PC-9 (cell line): ENCODE results near the gene NYNRIN. TPM values are rescaled to one million over a fixed set of nuclear protein-coding genes. Genes with fewer than 3 reads are reported as not detected.

Experiments
- BruUV-seq: library from RNA; stranded (reverse); fragments of 400-500 nt; replicated peaks from 2 replicates; lab custom pipeline; 2021; lab: Mats Ljungman, UMichigan
- CTCF ChIA-PET: fragments of 300-600 bp; sonication (Branson Sonifier 250); formaldehyde crosslinking; loops from one replicate; lab custom pipeline; 2022; ENCODE audit warnings: antibody characterized with exemption; lab: Charles Lee
- POLR2A ChIA-PET: fragments of 300-600 bp; sonication (Branson Sonifier 250); formaldehyde crosslinking; loops from one replicate; lab custom pipeline; 2022; ENCODE audit warnings: antibody characterized with exemption; ENCODE audit not compliant: unreplicated experiment; lab: Charles Lee
- DNase-seq, 2 experiments: peaks; one replicate each; pipeline versions ENCODE4 v3.0.0 to v3.0.0-alpha.2; 2015 to 2022; ENCODE audit warnings: mixed read lengths in 1 of 2
- H2AFZ ChIP-seq: fragments of 200-600 bp; sonication (generic); 2 replicates; pipeline ENCODE4 v1.8.1; 2017; ENCODE audit warnings: antibody characterized with exemption
- H3F3A ChIP-seq: fragments of 200-600 bp; sonication (generic); 2 replicates; pipeline ENCODE4 v1.8.1; 2017; ENCODE audit warnings: antibody characterized with exemption, mild to moderate bottlenecking, low read depth; ENCODE audit not compliant: insufficient read depth
- H3K27ac ChIP-seq: fragments of 200-600 bp; sonication (generic); 2 replicates; pipeline ENCODE4 v1.6.1; 2016; ENCODE audit warnings: mixed run types
- H3K27me3 ChIP-seq: fragments of 200-600 bp; sonication (generic); 2 replicates; pipeline ENCODE4 v1.6.1; 2016; ENCODE audit warnings: low read depth, mixed run types; ENCODE audit not compliant: insufficient read depth
- H3K36me3 ChIP-seq: fragments of 200-600 bp; sonication (generic); 2 replicates; pipeline ENCODE4 v1.6.1; 2016; ENCODE audit warnings: low read depth, mixed run types
- H3K4me1 ChIP-seq: fragments of 200-600 bp; sonication (generic); replicated peaks from 2 replicates; pipeline ENCODE4 v1.6.1; 2016; ENCODE audit warnings: mixed run types; ENCODE audit not compliant: insufficient read depth
- H3K4me2 ChIP-seq: fragments of 200-600 bp; sonication (generic); 2 replicates; pipeline ENCODE4 v1.6.1; 2017; ENCODE audit warnings: mixed run types
- H3K4me3 ChIP-seq: fragments of 200-600 bp; sonication (generic); 2 replicates; pipeline ENCODE4 v1.6.1; 2016; ENCODE audit warnings: mixed run types
- H3K79me2 ChIP-seq: fragments of 200-600 bp; sonication (generic); 2 replicates; pipeline ENCODE4 v1.6.1; 2017; ENCODE audit warnings: low read depth, mixed run types
- H3K9me2 ChIP-seq: fragments of 200-600 bp; sonication (generic); 2 replicates; pipeline ENCODE4 v1.8.1; 2017; ENCODE audit warnings: mild to moderate bottlenecking; ENCODE audit not compliant: insufficient read depth
- H3K9me3 ChIP-seq: fragments of 200-600 bp; sonication (generic); 2 replicates; pipeline ENCODE4 v1.8.1; 2016; ENCODE audit warnings: low read depth; ENCODE audit not compliant: insufficient read depth
- H4K20me1 ChIP-seq: fragments of 200-600 bp; sonication (generic); 2 replicates; pipeline ENCODE4 v1.8.1; 2017; ENCODE audit not compliant: insufficient read depth
- EZH2 ChIP-seq: fragments of 200-600 bp; sonication (generic); IDR thresholded peaks from 2 replicates; pipeline ENCODE4 v1.8.0; 2017; ENCODE audit warnings: antibody characterized with exemption, low read depth
- intact Hi-C: fragments of 100-400 bp; cut with micrococcal nuclease; formaldehyde crosslinking; loops from one replicate; pipeline ENCODE4 v1.10.0; 2022; ENCODE audit not compliant: unreplicated experiment
- total RNA-seq: library from RNA; stranded (reverse); gene quantifications from 2 replicates; pipeline ENCODE4 v1.2.3, GENCODE V29; 2021
- TF ChIP-seq, protein P1 (sequence below): fragments of 200-600 bp; sonication (generic); conservative IDR thresholded peaks from 2 replicates; pipeline ENCODE4 v1.6.1; 2017; ENCODE audit warnings: mixed run types, antibody characterized with exemption, mild to moderate bottlenecking, moderate library complexity

Gene NYNRIN
- total RNA-seq, 1 experiment from 2014 or later, result 17.7 TPM

DNA sequence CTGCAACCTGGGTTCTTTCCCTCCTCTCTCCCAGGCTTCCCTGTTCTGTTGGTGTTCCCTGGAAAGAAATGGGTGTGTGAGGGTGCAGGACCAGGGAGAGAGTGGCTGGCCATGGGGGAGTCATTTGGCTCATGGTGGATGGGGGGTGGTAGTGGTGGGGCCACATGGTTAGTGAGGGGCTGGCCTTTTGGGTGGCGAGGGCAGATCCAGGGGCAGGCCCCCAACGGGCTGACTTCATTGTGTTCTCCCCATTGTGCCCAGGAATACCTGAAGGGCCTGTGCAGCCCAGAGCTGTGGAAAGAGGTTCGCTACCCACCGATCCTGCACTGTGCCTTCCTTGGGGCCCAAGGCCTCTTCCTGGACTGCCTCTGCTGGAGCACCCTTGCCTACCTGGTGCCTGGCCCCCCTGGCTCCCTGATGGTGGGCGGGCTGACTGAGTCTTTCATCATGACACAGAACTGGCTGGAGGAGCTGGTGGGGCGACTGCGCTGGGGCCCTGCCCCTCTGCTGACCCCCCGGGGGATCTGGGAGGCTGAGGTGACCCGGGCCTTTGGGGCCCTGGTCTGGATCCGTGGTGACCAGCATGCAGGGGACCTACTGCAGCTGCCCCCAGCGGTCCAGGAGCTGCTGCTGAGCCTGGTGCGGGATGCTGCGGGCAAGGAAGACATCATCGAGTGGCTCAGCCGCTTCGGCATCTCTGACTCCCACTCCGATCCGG is 9.0 kb downstream of the NYNRIN start:
- Histone ChIP-seq H3K4me2 (no peak overlapping the region), H2AFZ (no peak overlapping the region), H3K4me1 (no peaks in the 10 kb centered on the region), H3K36me3 (no peaks in the 10 kb centered on the region), H3F3A (no peaks in the 10 kb centered on the region), H3K4me3 (no peak overlapping the region), H3K79me2 (no peaks in the 10 kb centered on the region), H3K9me3 (no peaks in the 10 kb centered on the region), H3K27ac (no peak overlapping the region), H3K9me2 (no peaks in the 10 kb centered on the region), H4K20me1 (no peaks in the 10 kb centered on the region), H3K27me3 (no peaks in the 10 kb centered on the region)
- intact Hi-C loops, result no loop called here
- ChIA-PET POLR2A (no interaction called here), CTCF (no interaction called here)
- TF ChIP-seq, protein P1, sequence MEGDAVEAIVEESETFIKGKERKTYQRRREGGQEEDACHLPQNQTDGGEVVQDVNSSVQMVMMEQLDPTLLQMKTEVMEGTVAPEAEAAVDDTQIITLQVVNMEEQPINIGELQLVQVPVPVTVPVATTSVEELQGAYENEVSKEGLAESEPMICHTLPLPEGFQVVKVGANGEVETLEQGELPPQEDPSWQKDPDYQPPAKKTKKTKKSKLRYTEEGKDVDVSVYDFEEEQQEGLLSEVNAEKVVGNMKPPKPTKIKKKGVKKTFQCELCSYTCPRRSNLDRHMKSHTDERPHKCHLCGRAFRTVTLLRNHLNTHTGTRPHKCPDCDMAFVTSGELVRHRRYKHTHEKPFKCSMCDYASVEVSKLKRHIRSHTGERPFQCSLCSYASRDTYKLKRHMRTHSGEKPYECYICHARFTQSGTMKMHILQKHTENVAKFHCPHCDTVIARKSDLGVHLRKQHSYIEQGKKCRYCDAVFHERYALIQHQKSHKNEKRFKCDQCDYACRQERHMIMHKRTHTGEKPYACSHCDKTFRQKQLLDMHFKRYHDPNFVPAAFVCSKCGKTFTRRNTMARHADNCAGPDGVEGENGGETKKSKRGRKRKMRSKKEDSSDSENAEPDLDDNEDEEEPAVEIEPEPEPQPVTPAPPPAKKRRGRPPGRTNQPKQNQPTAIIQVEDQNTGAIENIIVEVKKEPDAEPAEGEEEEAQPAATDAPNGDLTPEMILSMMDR, result no peak
- no peak for TF ChIP-seq EZH2
- no TSS peak for BruUV-seq
- DNase-seq, result no peak

DNA sequence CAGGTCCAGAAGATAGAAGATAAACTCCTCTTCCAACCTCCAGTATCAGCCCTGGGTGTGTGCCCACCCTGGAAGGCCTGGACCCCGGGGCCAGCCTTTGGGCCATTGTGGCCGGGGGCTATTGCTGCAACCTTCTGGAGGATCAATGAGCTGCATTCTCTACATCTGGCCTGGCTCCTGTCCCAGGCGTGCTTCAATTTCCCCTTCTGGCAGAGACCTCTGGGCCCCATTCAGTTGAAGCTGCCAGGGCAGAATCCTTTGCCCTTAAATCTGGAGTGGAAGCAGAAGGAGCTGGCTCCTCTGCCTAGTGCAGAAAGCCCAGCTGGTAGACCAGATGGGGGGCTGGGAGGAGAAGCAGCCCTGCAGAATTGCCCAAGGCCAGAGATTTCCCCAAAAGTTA is 10.0 kb downstream of the NYNRIN start:
- no peaks in the 10 kb centered on the region for H3K4me1 ChIP-seq
- no peaks in the 10 kb centered on the region for H3K36me3 ChIP-seq
- no peaks in the 10 kb centered on the region for H3K9me3 ChIP-seq
- no peaks in the 10 kb centered on the region for H3F3A ChIP-seq
- no peak for DNase-seq
- no peak overlapping the region for H2AFZ ChIP-seq
- H3K79me2 ChIP-seq, result no peaks in the 10 kb centered on the region
- no peaks in the 10 kb centered on the region for H4K20me1 ChIP-seq
- no peak overlapping the region for H3K4me3 ChIP-seq
- no TSS peak for BruUV-seq
- intact Hi-C loops, result no loop called here
- no peak overlapping the region for H3K4me2 ChIP-seq
- TF ChIP-seq, protein P1, result no peak
- no peak for TF ChIP-seq EZH2
- ChIA-PET CTCF (no interaction called here), POLR2A (interaction anchor here (0.6 kb wide), 1 partner anchor 23 kb away, joined by 6 read pairs; no protein-coding TSS in a partner anchor)
- no peaks in the 10 kb centered on the region for H3K27me3 ChIP-seq
- no peak overlapping the region for H3K27ac ChIP-seq
- H3K9me2 ChIP-seq, result no peaks in the 10 kb centered on the region

DNA sequence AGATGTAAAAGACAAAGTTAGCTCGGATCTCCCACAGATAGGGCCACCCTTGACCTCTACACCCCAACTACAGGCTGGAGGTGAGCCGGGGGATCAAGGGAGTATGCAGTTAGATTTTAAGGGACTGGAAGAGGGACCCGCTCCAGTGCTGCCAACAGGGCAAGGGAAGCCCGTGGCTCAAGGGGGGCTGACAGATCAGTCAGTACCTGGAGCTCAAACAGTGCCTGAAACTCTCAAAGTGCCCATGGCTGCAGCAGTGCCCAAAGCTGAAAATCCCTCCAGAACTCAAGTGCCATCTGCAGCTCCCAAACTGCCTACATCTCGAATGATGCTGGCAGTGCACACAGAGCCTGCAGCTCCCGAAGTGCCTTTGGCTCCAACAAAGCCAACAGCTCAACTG is 10.4 kb downstream of the NYNRIN start:
- H3K27ac ChIP-seq, result no peak overlapping the region
- no peak overlapping the region for H3K4me3 ChIP-seq
- H2AFZ ChIP-seq, result no peak overlapping the region
- no peak for DNase-seq
- no peaks in the 10 kb centered on the region for H3K4me1 ChIP-seq
- no peaks in the 10 kb centered on the region for H3K36me3 ChIP-seq
- H3K9me3 ChIP-seq, result no peaks in the 10 kb centered on the region
- H4K20me1 ChIP-seq, result no peaks in the 10 kb centered on the region
- ChIA-PET POLR2A (interaction anchor here (0.6 kb wide), 1 partner anchor 23 kb away, joined by 6 read pairs; no protein-coding TSS in a partner anchor), CTCF (no interaction called here)
- H3K27me3 ChIP-seq, result no peaks in the 10 kb centered on the region
- H3K4me2 ChIP-seq, result no peak overlapping the region
- H3K79me2 ChIP-seq, result no peaks in the 10 kb centered on the region
- intact Hi-C loops, result no loop called here
- TF ChIP-seq, protein P1, result no peak
- no peak for TF ChIP-seq EZH2
- no peaks in the 10 kb centered on the region for H3K9me2 ChIP-seq
- no peaks in the 10 kb centered on the region for H3F3A ChIP-seq
- no TSS peak for BruUV-seq
